H1 (cell line): ENCODE results near the gene SLX4.

Experiments
- CTCF ChIP-seq, 3 experiments: IDR thresholded peaks; 1 replicate in 2 of 3; 2 replicates in 1 of 3; pipeline versions ENCODE4 v1.5.1 to v1.6.1; 2011; ENCODE audit warnings: low read length in 3 of 3, mild to moderate bottlenecking in 3 of 3, inconsistent platforms in 2 of 3, low read depth in 1 of 3, moderate library complexity in 1 of 3; ENCODE audit not compliant: insufficient read depth in 1 of 3; ENCODE audit errors: control extremely low read depth in 1 of 3
- EP300 ChIP-seq, 2 experiments: IDR thresholded peaks; 1 replicate in 1 of 2; 2 replicates in 1 of 2; pipeline ENCODE4 v1.6.1; 2011 to 2012; ENCODE audit warnings: low read depth in 2 of 2, low read length in 2 of 2, mild to moderate bottlenecking in 2 of 2, borderline replicate concordance in 1 of 2, inconsistent platforms in 1 of 2, moderate library complexity in 1 of 2
- EZH2 ChIP-seq: fragments of 200-600 bp; sonication (generic); IDR thresholded peaks from 2 replicates; pipeline ENCODE4 v1.7.1; 2012; ENCODE audit warnings: low read depth, mild to moderate bottlenecking, moderate library complexity, low read length, inconsistent platforms; ENCODE audit not compliant: severe bottlenecking
- POLR2A ChIP-seq, 2 experiments: IDR thresholded peaks; 1 replicate in 1 of 2; 2 replicates in 1 of 2; pipeline ENCODE4 v1.6.1; 2011; ENCODE audit warnings: low read depth in 2 of 2, low read length in 2 of 2, mild to moderate bottlenecking in 2 of 2; ENCODE audit errors: control extremely low read depth in 1 of 2
- SRF ChIP-seq: IDR thresholded peaks from 2 replicates; pipeline ENCODE4 v1.6.1; 2011; ENCODE audit warnings: mild to moderate bottlenecking, low read depth, low read length, moderate library complexity
- SUZ12 ChIP-seq: fragments of 200-600 bp; sonication (generic); IDR thresholded peaks from 2 replicates; pipeline ENCODE4 v1.6.1; 2012; ENCODE audit warnings: mild to moderate bottlenecking, inconsistent platforms, low read length, moderate library complexity, mixed read lengths

DNA sequence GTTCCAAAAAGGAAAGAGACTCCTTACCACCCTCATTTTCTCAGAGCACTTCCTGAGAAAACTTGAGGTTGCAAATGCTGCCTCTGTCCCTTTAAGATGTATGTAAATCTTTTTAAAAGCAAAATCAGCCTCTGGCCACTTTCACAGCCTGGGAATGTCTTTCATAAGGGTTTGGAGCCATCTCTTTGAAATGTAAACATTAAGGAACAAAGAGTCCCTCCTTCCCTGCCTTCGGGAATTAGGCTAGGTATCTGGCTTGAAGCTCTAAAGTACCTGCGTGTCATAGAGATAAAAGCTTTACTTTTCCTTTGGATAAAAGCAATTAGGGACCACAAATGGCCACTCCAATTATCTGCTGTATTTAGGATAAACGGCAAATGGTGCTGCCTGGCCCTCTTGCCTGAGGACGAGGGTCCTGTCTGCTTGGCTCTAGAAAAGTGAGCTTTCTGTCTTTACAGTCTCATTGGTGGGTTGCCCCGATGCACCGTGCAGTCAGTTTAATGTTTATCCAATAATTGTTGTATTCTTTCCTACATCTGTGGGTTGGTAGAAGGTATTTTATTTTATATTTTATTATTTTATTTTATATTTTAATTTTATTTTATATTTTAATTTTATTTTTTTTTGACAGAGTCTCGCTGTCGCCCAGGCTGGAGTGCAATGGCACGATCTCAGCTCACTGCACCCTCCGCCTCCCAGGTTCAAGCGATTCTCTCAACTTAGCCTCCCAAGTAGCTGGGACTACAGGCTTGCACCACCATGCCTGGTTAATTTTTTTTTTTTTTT is 58.1 kb downstream of the SLX4 start:
- TF ChIP-seq POLR2A (IDR thresholded peaks at IDR 0.05; ENCODE audit: control extremely low read depth in 1 of 2, low read depth in 2 of 2, low read length in 2 of 2): no peak
- TF ChIP-seq SUZ12: no peak
- no peak for TF ChIP-seq CTCF (IDR thresholded peaks at IDR 0.05; ENCODE audit: control extremely low read depth in 1 of 3, insufficient read depth in 1 of 3, low read depth in 1 of 3, low read length in 3 of 3)
- TF ChIP-seq EP300 (IDR thresholded peaks at IDR 0.05; ENCODE audit: borderline replicate concordance in 1 of 2, low read depth in 2 of 2, low read length in 2 of 2): no peak
- TF ChIP-seq EZH2: no peak
- no peak for TF ChIP-seq SRF
